Immature natural killer cell (primary cell): ENCODE measurements around the gene LAMA5. TPM values are rescaled to one million over a fixed set of nuclear protein-coding genes. Genes with fewer than 3 reads are reported as not detected.

Experiments used
- DNase-seq, 3 donors: peaks; one replicate each; pipeline ENCODE4 v3.0.0; 2022; ENCODE audit warnings: mixed read lengths in 1 of 3
- H3K27ac Mint-ChIP-seq, 6 donors: one replicate each; pipeline ENCODE4 v1.8.0; 2020; ENCODE audit warnings: mixed read lengths in 6 of 6, mild to moderate bottlenecking in 5 of 6, inconsistent platforms in 4 of 6, moderate library complexity in 3 of 6
- H3K27me3 Mint-ChIP-seq, 3 donors: one replicate each; pipeline ENCODE4 v1.8.0; 2020 to 2021; ENCODE audit warnings: low read depth in 3 of 3, mild to moderate bottlenecking in 3 of 3, mixed read lengths in 3 of 3, moderate library complexity in 3 of 3, inconsistent platforms in 1 of 3
- H3K36me3 Mint-ChIP-seq, 3 donors: one replicate each; pipeline ENCODE4 v1.8.0; 2020; ENCODE audit warnings: mixed read lengths in 3 of 3, inconsistent platforms in 2 of 3, mild to moderate bottlenecking in 2 of 3
- H3K4me1 Mint-ChIP-seq, 2 donors: one replicate each; pipeline ENCODE4 v1.8.0; 2020; ENCODE audit warnings: inconsistent platforms in 2 of 2, mild to moderate bottlenecking in 2 of 2, mixed read lengths in 2 of 2, moderate library complexity in 1 of 2
- H3K4me3 Mint-ChIP-seq, 5 donors: one replicate each; pipeline ENCODE4 v1.8.0; 2020; ENCODE audit warnings: mild to moderate bottlenecking in 5 of 5, mixed read lengths in 5 of 5, inconsistent platforms in 3 of 5, moderate library complexity in 3 of 5
- H3K9me3 Mint-ChIP-seq, 6 donors: one replicate each; pipeline ENCODE4 v1.8.0; 2020; ENCODE audit warnings: mild to moderate bottlenecking in 6 of 6, mixed read lengths in 6 of 6, inconsistent platforms in 4 of 6, moderate library complexity in 3 of 6
- polyA plus RNA-seq, 3 donors: library from polyadenylated mRNA; unstranded; fragments of 300-500 nt; fragmentation: Illumina TruSeq; gene quantifications; one replicate each; pipeline ENCODE4 v1.2.3, GENCODE V29; 2021

Gene LAMA5
- polyA plus RNA-seq, 3 donors from 2014 or later, result 0.30 TPM; not detected in 2

- Mint-ChIP-seq H3K36me3 (peaks cover 11 to 49% (median 23%) of the 10 kb centered on the region in 3 donors), H3K9me3 (no peaks in the 10 kb centered on the region), H3K4me3 (no peak overlapping the region), H3K27me3 (peaks cover 0 to 4% (median 0%) of the 10 kb centered on the region in 3 donors), H3K4me1 (peaks cover 0 to 4% of the 10 kb centered on the region in 2 donors), H3K27ac (peak overlapping the region in 1 of 6 donors; percentile 29)
- no peak for DNase-seq
Observed at GRCh38 chr20:62284448-62284847, 82.7 kb downstream of the LAMA5 start.

GRCh38 chr20:62282877-62283503, 84.1 kb downstream of the LAMA5 start:
- Mint-ChIP-seq H3K36me3 (peaks cover 11 to 50% (median 24%) of the 10 kb centered on the region in 3 donors), H3K4me1 (peaks cover 0 to 2% of the 10 kb centered on the region in 2 donors), H3K27ac (no peak overlapping the region), H3K4me3 (no peak overlapping the region), H3K27me3 (peaks cover 0 to 4% (median under 1%) of the 10 kb centered on the region in 3 donors), H3K9me3 (no peaks in the 10 kb centered on the region)
- no peak for DNase-seq

- peaks cover 11 to 52% (median 24%) of the 10 kb centered on the region in 3 donors for H3K36me3 Mint-ChIP-seq
- DNase-seq, result no peak
- peak overlapping the region in 1 of 6 donors; percentile 5 for H3K27ac Mint-ChIP-seq
- H3K27me3 Mint-ChIP-seq, result peaks cover 0 to 4% (median 2%) of the 10 kb centered on the region in 3 donors
- no peaks in the 10 kb centered on the region for H3K9me3 Mint-ChIP-seq
- H3K4me1 Mint-ChIP-seq, result peaks cover 0 to 2% of the 10 kb centered on the region in 2 donors
- H3K4me3 Mint-ChIP-seq, result no peak overlapping the region
Observed at GRCh38 chr20:62282103-62282502, 85.0 kb downstream of the LAMA5 start.

GRCh38 chr20:62281161-62281933, 85.8 kb downstream of the LAMA5 start:
- no peak for DNase-seq
- Mint-ChIP-seq H3K27ac (peak overlapping the region in 1 of 6 donors; percentile 5), H3K9me3 (no peaks in the 10 kb centered on the region), H3K4me1 (peaks cover 0 to 2% of the 10 kb centered on the region in 2 donors), H3K27me3 (peaks cover 0 to 4% (median 3%) of the 10 kb centered on the region in 3 donors), H3K36me3 (peaks cover 11 to 52% (median 24%) of the 10 kb centered on the region in 3 donors), H3K4me3 (no peak overlapping the region)

- Mint-ChIP-seq H3K27ac (no peak overlapping the region), H3K27me3 (peaks cover 0 to 4% (median 3%) of the 10 kb centered on the region in 3 donors), H3K9me3 (no peaks in the 10 kb centered on the region), H3K36me3 (peaks cover 14 to 52% (median 24%) of the 10 kb centered on the region in 3 donors), H3K4me3 (no peak overlapping the region), H3K4me1 (peaks cover 0 to 2% of the 10 kb centered on the region in 2 donors)
- no peak for DNase-seq
Observed at GRCh38 chr20:62280303-62280702, 86.8 kb downstream of the LAMA5 start.

DNA sequence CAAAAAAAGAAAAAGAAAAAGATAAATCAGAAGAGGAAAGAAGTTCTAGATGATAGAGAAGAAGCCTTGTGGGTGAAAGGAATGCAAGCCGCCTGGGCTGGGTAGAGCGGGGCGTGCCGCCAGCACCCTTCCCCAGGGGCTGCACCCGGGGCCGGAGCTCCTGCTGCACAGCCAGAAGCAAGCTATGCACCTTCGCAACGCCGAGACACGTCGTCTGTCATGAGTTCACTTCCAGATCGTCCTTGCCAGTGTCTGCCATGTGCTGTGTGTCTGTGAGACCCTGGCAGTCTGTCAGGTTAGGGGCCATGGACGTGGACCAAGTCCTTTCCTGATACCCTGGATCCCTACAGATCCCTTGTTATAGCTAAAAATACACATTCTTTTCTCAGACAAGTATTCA, 89.9 kb downstream of the LAMA5 start:
- DNase-seq, result no peak
- Mint-ChIP-seq H3K27ac (peak overlapping the region in 1 of 6 donors; percentile 35), H3K27me3 (peaks cover 0 to 6% (median 3%) of the 10 kb centered on the region in 3 donors), H3K36me3 (peaks cover 14 to 49% (median 15%) of the 10 kb centered on the region in 3 donors), H3K4me1 (no peaks in the 10 kb centered on the region), H3K9me3 (no peaks in the 10 kb centered on the region), H3K4me3 (no peak overlapping the region)

DNA sequence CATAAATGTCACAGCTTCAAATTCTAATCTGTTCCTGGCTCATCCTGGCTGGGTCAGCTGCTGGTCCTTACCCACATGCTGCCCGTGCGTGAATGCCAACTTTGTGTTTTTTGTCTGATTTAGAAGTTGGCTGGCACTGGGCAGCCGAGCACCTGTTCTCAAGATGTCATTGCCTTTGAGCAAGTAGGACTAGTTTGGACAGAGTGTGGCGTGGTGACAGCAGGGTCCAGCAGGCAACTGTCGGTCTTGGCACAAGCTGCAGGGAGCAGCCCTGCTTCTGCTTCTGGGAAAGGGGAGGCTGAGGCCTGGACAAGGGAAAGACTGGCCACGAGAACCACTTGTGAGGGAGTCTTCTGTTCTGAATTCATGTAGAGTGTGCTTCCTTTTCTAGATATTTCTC, 90.7 kb downstream of the LAMA5 start:
- H3K9me3 Mint-ChIP-seq, result no peaks in the 10 kb centered on the region

GRCh38 chr20:62275219-62275618, 91.9 kb downstream of the LAMA5 start:
- no peak for DNase-seq
- Mint-ChIP-seq H3K4me1 (no peaks in the 10 kb centered on the region), H3K9me3 (no peaks in the 10 kb centered on the region), H3K4me3 (no peak overlapping the region), H3K36me3 (peaks cover 4 to 31% (median 5%) of the 10 kb centered on the region in 3 donors), H3K27ac (peak overlapping the region in 1 of 6 donors; percentile 67), H3K27me3 (peaks cover 0 to 3% (median 3%) of the 10 kb centered on the region in 3 donors)

More for the DNA sequence above, 90.7 kb downstream of the LAMA5 start:
- Mint-ChIP-seq H3K27ac (no peak overlapping the region), H3K36me3 (peaks cover 7 to 41% (median 9%) of the 10 kb centered on the region in 3 donors), H3K4me3 (no peak overlapping the region), H3K27me3 (peaks cover 0 to 3% (median 3%) of the 10 kb centered on the region in 3 donors), H3K4me1 (no peaks in the 10 kb centered on the region)
- DNase-seq, result no peak

- no peak for DNase-seq
- no peak overlapping the region for H3K4me3 Mint-ChIP-seq
- H3K27ac Mint-ChIP-seq, result peak overlapping the region in 2 of 6 donors; percentile 28 to 68
- H3K27me3 Mint-ChIP-seq, result peaks cover 0 to 3% (median 3%) of the 10 kb centered on the region in 3 donors
- peaks cover 4 to 26% (median 5%) of the 10 kb centered on the region in 3 donors for H3K36me3 Mint-ChIP-seq
- no peaks in the 10 kb centered on the region for H3K4me1 Mint-ChIP-seq
- H3K9me3 Mint-ChIP-seq, result no peaks in the 10 kb centered on the region
Observed at GRCh38 chr20:62274332-62274950, 92.7 kb downstream of the LAMA5 start.

- no peak for DNase-seq
- Mint-ChIP-seq H3K9me3 (no peaks in the 10 kb centered on the region), H3K4me1 (no peaks in the 10 kb centered on the region), H3K27me3 (peaks cover 0 to 3% (median 3%) of the 10 kb centered on the region in 3 donors), H3K4me3 (no peak overlapping the region), H3K36me3 (peaks cover 0 to 21% (median 4%) of the 10 kb centered on the region in 3 donors), H3K27ac (peak overlapping the region in 1 of 6 donors; percentile 56)
Observed at GRCh38 chr20:62273416-62273815, 93.7 kb downstream of the LAMA5 start.

- peaks cover 0 to 3% (median 2%) of the 10 kb centered on the region in 3 donors for H3K27me3 Mint-ChIP-seq
- no peak for DNase-seq
- no peaks in the 10 kb centered on the region for H3K9me3 Mint-ChIP-seq
- no peak overlapping the region for H3K4me3 Mint-ChIP-seq
- H3K36me3 Mint-ChIP-seq, result peaks cover 0 to 20% (median 4%) of the 10 kb centered on the region in 3 donors
- H3K27ac Mint-ChIP-seq, result peak overlapping the region in 1 of 6 donors; percentile 22
- H3K4me1 Mint-ChIP-seq, result peaks cover 0 to 2% of the 10 kb centered on the region in 2 donors
Observed at GRCh38 chr20:62272200-62272599, 94.9 kb downstream of the LAMA5 start.

DNA sequence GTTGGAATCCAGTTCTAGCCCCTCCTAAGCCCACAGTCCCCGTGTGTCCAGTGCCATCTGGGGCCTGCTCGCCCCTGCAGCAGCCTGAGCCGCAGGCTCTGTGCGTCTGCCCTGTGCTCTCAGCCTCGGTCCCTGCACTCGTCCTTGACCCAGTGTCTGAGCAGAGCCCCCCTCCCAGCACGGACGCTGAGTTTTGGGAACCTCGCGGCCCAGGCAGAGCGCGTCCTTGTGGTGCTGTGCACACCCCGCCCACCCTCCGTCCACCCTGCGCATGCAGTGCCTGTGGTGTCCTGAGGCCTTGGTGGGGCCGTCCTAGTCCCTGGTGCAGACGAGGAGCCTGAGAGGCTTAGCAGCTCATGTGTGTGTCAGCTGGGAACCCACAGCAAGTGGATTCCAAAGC, 97.2 kb downstream of the LAMA5 start:
- Mint-ChIP-seq H3K4me3 (no peak overlapping the region), H3K4me1 (peaks cover 0 to 2% of the 10 kb centered on the region in 2 donors), H3K36me3 (peaks cover 5 to 31% (median 6%) of the 10 kb centered on the region in 3 donors), H3K27ac (no peak overlapping the region), H3K9me3 (no peaks in the 10 kb centered on the region), H3K27me3 (peaks cover 0 to 3% (median 0%) of the 10 kb centered on the region in 3 donors)
- DNase-seq, result no peak

GRCh38 chr20:62269378-62269777, 97.7 kb downstream of the LAMA5 start:
- Mint-ChIP-seq H3K27ac (no peak overlapping the region), H3K4me1 (peaks cover 0 to 3% of the 10 kb centered on the region in 2 donors), H3K4me3 (no peak overlapping the region), H3K36me3 (peaks cover 10 to 30% (median 10%) of the 10 kb centered on the region in 3 donors), H3K9me3 (no peaks in the 10 kb centered on the region), H3K27me3 (peaks cover 0 to 3% (median 0%) of the 10 kb centered on the region in 3 donors)
- no peak for DNase-seq
